Measurements from ENCODE around the gene HEG1. TPM values are rescaled to one million over a fixed set of nuclear protein-coding genes. Genes with fewer than 3 reads are reported as not detected.

HEG1 gene
- total RNA-seq, 1 experiment from 2014 or later = 8.6 TPM

- CTCF ChIA-PET = no interaction called here
- no peaks in the 10 kb centered on the region for H3K9me3 Mint-ChIP-seq (ENCODE audit: unreplicated experiment)
- no peaks in the 10 kb centered on the region for H3K4me1 Mint-ChIP-seq (ENCODE audit: insufficient read depth, unreplicated experiment)
- BruUV-seq (replicated peaks) = no TSS peak
- H3K36me3 Mint-ChIP-seq (ENCODE audit: insufficient read depth, unreplicated experiment) = no peaks in the 10 kb centered on the region
- POLR2A ChIA-PET = interaction anchor here (1.5 kb wide), 1 partner anchor 10 kb away, joined by 4 read pairs; no protein-coding TSS in a partner anchor
- H3K27ac Mint-ChIP-seq (ENCODE audit: low read depth, unreplicated experiment) = no peak overlapping the region
- no peak overlapping the region for H3K4me3 Mint-ChIP-seq (ENCODE audit: unreplicated experiment)
- intact Hi-C loops (cut with micrococcal nuclease) = no loop called here
- no peak for DNase-seq (ENCODE audit: unreplicated experiment)
- H3K27me3 Mint-ChIP-seq (ENCODE audit: insufficient read depth, unreplicated experiment) = no peaks in the 10 kb centered on the region
- no peak for TF ChIP-seq CTCF (IDR thresholded peaks at IDR 0.05; ENCODE audit: unreplicated experiment)
Measured at GRCh38 chr3:124941771-124942170, 114.0 kb downstream of the HEG1 start.

- intact Hi-C loops (cut with micrococcal nuclease) = no loop called here
- ChIA-PET POLR2A (no interaction called here), CTCF (interaction anchor here (0.7 to 1.5 kb wide), 6 partner anchors 9 to 152 kb away, joined by 3 to 8 read pairs (median 4); no protein-coding TSS in a partner anchor)
- Mint-ChIP-seq H3K36me3 (ENCODE audit: insufficient read depth, unreplicated experiment) (no peaks in the 10 kb centered on the region), H3K4me1 (ENCODE audit: insufficient read depth, unreplicated experiment) (no peaks in the 10 kb centered on the region), H3K27me3 (ENCODE audit: insufficient read depth, unreplicated experiment) (no peaks in the 10 kb centered on the region), H3K4me3 (ENCODE audit: unreplicated experiment) (no peak overlapping the region), H3K9me3 (ENCODE audit: unreplicated experiment) (no peaks in the 10 kb centered on the region), H3K27ac (ENCODE audit: low read depth, unreplicated experiment) (no peak overlapping the region)
- DNase-seq (ENCODE audit: unreplicated experiment) = no peak
- TF ChIP-seq CTCF (IDR thresholded peaks at IDR 0.05; ENCODE audit: unreplicated experiment) = no peak
- BruUV-seq (replicated peaks) = no TSS peak
Measured at GRCh38 chr3:124939661-124940060, 116.1 kb downstream of the HEG1 start.

GRCh38 chr3:124938896-124939295 lies 116.9 kb downstream of the HEG1 start:
- CTCF ChIA-PET = interaction anchor here (0.6 to 1.5 kb wide), 5 partner anchors 10 to 152 kb away, joined by 3 to 9 read pairs (median 8); no protein-coding TSS in a partner anchor
- no peaks in the 10 kb centered on the region for H3K9me3 Mint-ChIP-seq (ENCODE audit: unreplicated experiment)
- intact Hi-C loops (cut with micrococcal nuclease) = no loop called here

GRCh38 chr3:124937049-124937448 lies 118.7 kb downstream of the HEG1 start:
- H3K4me3 Mint-ChIP-seq (ENCODE audit: unreplicated experiment) = no peak overlapping the region
- no peaks in the 10 kb centered on the region for H3K36me3 Mint-ChIP-seq (ENCODE audit: insufficient read depth, unreplicated experiment)
- CTCF ChIA-PET = interaction anchor here (0.6 to 1.9 kb wide), 7 partner anchors 15 to 648 kb away, joined by 3 to 8 read pairs (median 5); no protein-coding TSS in a partner anchor
- no TSS peak for BruUV-seq (replicated peaks)
- POLR2A ChIA-PET = interaction anchor here (0.7 kb wide), 1 partner anchor 17 kb away, joined by 3 read pairs; no protein-coding TSS in a partner anchor
- intact Hi-C loops (cut with micrococcal nuclease) = no loop called here
- no peaks in the 10 kb centered on the region for H3K9me3 Mint-ChIP-seq (ENCODE audit: unreplicated experiment)
- TF ChIP-seq CTCF (IDR thresholded peaks at IDR 0.05; ENCODE audit: unreplicated experiment) = no peak
- no peak overlapping the region for H3K27ac Mint-ChIP-seq (ENCODE audit: low read depth, unreplicated experiment)
- H3K4me1 Mint-ChIP-seq (ENCODE audit: insufficient read depth, unreplicated experiment) = no peaks in the 10 kb centered on the region
- H3K27me3 Mint-ChIP-seq (ENCODE audit: insufficient read depth, unreplicated experiment) = no peaks in the 10 kb centered on the region
- DNase-seq (ENCODE audit: unreplicated experiment) = no peak

More at GRCh38 chr3:124938896-124939295, 116.9 kb downstream of the HEG1 start:
- POLR2A ChIA-PET = no interaction called here
- no peaks in the 10 kb centered on the region for H3K36me3 Mint-ChIP-seq (ENCODE audit: insufficient read depth, unreplicated experiment)
- BruUV-seq (replicated peaks) = no TSS peak
- no peak overlapping the region for H3K4me3 Mint-ChIP-seq (ENCODE audit: unreplicated experiment)
- no peaks in the 10 kb centered on the region for H3K27me3 Mint-ChIP-seq (ENCODE audit: insufficient read depth, unreplicated experiment)
- H3K27ac Mint-ChIP-seq (ENCODE audit: low read depth, unreplicated experiment) = no peak overlapping the region
- H3K4me1 Mint-ChIP-seq (ENCODE audit: insufficient read depth, unreplicated experiment) = no peaks in the 10 kb centered on the region
- DNase-seq (ENCODE audit: unreplicated experiment) = no peak
- no peak for TF ChIP-seq CTCF (IDR thresholded peaks at IDR 0.05; ENCODE audit: unreplicated experiment)

Data from MCF 10A (cell line).